ENCODE data around the gene ZMAT5. TPM values are rescaled to one million over a fixed set of nuclear protein-coding genes. Genes with fewer than 3 reads are reported as not detected.

Gene ZMAT5
- total RNA-seq, 1 experiment from 2014 or later, result 16.0 TPM

- Histone ChIP-seq H3K4me3 (replicated peaks in 1 of 2; ENCODE audit: low read depth in 1 of 2, low read length in 2 of 2) (no peak overlapping the region), H3K4me2 (ENCODE audit: low read length) (no peak overlapping the region), H4K20me1 (ENCODE audit: insufficient read depth) (no peaks in the 10 kb centered on the region), H3K9ac (ENCODE audit: low read length) (no peak overlapping the region), H2AFZ (ENCODE audit: low read depth, low read length, poor library complexity, severe bottlenecking) (no peak overlapping the region), H3K36me3 (ENCODE audit: control insufficient read depth in 1 of 2, insufficient read depth in 2 of 2, low read length in 2 of 2) (no peaks in the 10 kb centered on the region), H3K9me2 (ENCODE audit: insufficient read depth) (no peaks in the 10 kb centered on the region), H3K27me3 (ENCODE audit: insufficient read depth, low read length) (no peaks in the 10 kb centered on the region), H3K9me3 (ENCODE audit: control insufficient read depth in 1 of 2, insufficient read depth in 1 of 2, low read depth in 1 of 2, low read length in 2 of 2) (no peaks in the 10 kb centered on the region), H3K4me1 (ENCODE audit: control insufficient read depth in 1 of 2, insufficient read depth in 2 of 2, low read length in 2 of 2) (no peaks in the 10 kb centered on the region), H3K27ac (ENCODE audit: low read depth, low read length) (no peak overlapping the region), H3K79me2 (ENCODE audit: insufficient read depth, low read length) (no peaks in the 10 kb centered on the region; the same call in 1 of the 2 replicates)
- POLR2A ChIA-PET, result no interaction called here
- DNase-seq (ENCODE audit: low read depth, low spot score), result no peak
- RAD21 ChIA-PET (ENCODE audit: low non-redundant PET in 1 of 2, low total read pairs in 2 of 2, uncharacterized antibody in 2 of 2, unreplicated experiment in 2 of 2), result no interaction called here
- CTCF ChIA-PET, result interaction anchor here (1.0 kb wide), 1 partner anchor 395 kb away, joined by 3 read pairs; no protein-coding TSS in a partner anchor
- no TSS peak for BruUV-seq (replicated peaks)
- ATAC-seq, result no peak
- TF ChIP-seq ZFX (IDR thresholded peaks at IDR 0.05) (no peak), SP1 (IDR thresholded peaks at IDR 0.05; ENCODE audit: low read depth) (no peak), YY1 (IDR thresholded peaks at IDR 0.05; ENCODE audit: extremely low read depth, insufficient replicate concordance, low read depth, low read length) (no peak), RAD21 (IDR thresholded peaks at IDR 0.05; ENCODE audit: low read depth) (no peak), EZH2phosphoT487 (IDR thresholded peaks at IDR 0.05; ENCODE audit: borderline replicate concordance) (no peak), ELF1 (IDR thresholded peaks at IDR 0.05; ENCODE audit: borderline replicate concordance, low read depth) (no peak), CTCF (IDR thresholded peaks at IDR 0.05 in 2 of 3, conservative IDR thresholded peaks at IDR 0.05 in 1 of 3; ENCODE audit: borderline replicate concordance in 1 of 3, insufficient read depth in 1 of 3, low read depth in 2 of 3, low read length in 2 of 3) (no peak), SIN3A (IDR thresholded peaks at IDR 0.05; ENCODE audit: low read depth) (no peak), ZNF274 (IDR thresholded peaks at IDR 0.05; ENCODE audit: low read depth, low read length) (no peak), MAX (IDR thresholded peaks at IDR 0.05) (no peak), SRF (IDR thresholded peaks at IDR 0.05; ENCODE audit: low read depth) (no peak), JUND (IDR thresholded peaks at IDR 0.05) (no peak), POLR2A (IDR thresholded peaks at IDR 0.05; ENCODE audit: borderline replicate concordance, extremely low read depth, insufficient read depth, insufficient read length) (no peak), POLR2AphosphoS5 (IDR thresholded peaks at IDR 0.05; ENCODE audit: low read depth, low read length) (no peak), FOSL1 (IDR thresholded peaks at IDR 0.05; ENCODE audit: low read depth) (no peak), EZH2 (IDR thresholded peaks at IDR 0.05) (no peak)
- TF ChIP-seq, protein P1, sequence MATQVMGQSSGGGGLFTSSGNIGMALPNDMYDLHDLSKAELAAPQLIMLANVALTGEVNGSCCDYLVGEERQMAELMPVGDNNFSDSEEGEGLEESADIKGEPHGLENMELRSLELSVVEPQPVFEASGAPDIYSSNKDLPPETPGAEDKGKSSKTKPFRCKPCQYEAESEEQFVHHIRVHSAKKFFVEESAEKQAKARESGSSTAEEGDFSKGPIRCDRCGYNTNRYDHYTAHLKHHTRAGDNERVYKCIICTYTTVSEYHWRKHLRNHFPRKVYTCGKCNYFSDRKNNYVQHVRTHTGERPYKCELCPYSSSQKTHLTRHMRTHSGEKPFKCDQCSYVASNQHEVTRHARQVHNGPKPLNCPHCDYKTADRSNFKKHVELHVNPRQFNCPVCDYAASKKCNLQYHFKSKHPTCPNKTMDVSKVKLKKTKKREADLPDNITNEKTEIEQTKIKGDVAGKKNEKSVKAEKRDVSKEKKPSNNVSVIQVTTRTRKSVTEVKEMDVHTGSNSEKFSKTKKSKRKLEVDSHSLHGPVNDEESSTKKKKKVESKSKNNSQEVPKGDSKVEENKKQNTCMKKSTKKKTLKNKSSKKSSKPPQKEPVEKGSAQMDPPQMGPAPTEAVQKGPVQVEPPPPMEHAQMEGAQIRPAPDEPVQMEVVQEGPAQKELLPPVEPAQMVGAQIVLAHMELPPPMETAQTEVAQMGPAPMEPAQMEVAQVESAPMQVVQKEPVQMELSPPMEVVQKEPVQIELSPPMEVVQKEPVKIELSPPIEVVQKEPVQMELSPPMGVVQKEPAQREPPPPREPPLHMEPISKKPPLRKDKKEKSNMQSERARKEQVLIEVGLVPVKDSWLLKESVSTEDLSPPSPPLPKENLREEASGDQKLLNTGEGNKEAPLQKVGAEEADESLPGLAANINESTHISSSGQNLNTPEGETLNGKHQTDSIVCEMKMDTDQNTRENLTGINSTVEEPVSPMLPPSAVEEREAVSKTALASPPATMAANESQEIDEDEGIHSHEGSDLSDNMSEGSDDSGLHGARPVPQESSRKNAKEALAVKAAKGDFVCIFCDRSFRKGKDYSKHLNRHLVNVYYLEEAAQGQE (IDR thresholded peaks at IDR 0.05; ENCODE audit: low read depth), result no peak
- intact Hi-C loops (cut with micrococcal nuclease), result no loop called here
Observed at GRCh38 chr22:29693161-29693560, 73.6 kb downstream of the ZMAT5 start.
